Lower leg skin (tissue), 4 donors: ENCODE results near the gene COMP. TPM values are rescaled to one million over a fixed set of nuclear protein-coding genes. Genes with fewer than 3 reads are reported as not detected.

Source experiments
- DNase-seq, 2 donors: peaks; one replicate each; pipeline ENCODE4 v3.0.0-alpha.2; 2019; ENCODE audit warnings: low spot score in 2 of 2
- H3K4me3 ChIP-seq: fragments of 200-600 bp; sonication (generic); 2 replicates; pipeline ENCODE4 v1.5.1; 2017; ENCODE audit warnings: mild to moderate bottlenecking, low read depth; ENCODE audit not compliant: poor library complexity, severe bottlenecking
- CTCF ChIP-seq, 3 donors: fragments of 450-650 bp; IDR thresholded peaks; one replicate each; pipeline ENCODE4 v1.5.1; 2016; ENCODE audit warnings: antibody characterized with exemption in 3 of 3, mild to moderate bottlenecking in 3 of 3, moderate library complexity in 2 of 3
- POLR2A ChIP-seq, 2 donors: fragments of 450-650 bp; IDR thresholded peaks; one replicate each; pipeline ENCODE4 v1.6.1; 2016 to 2017; ENCODE audit warnings: antibody characterized with exemption in 2 of 2, mild to moderate bottlenecking in 1 of 2, moderate library complexity in 1 of 2
- WGBS, 2 donors: methylation state at CpG; one replicate each; pipeline ENCODE4 v1.1.5; 2018; 5-methylcytosine and 5-hydroxymethylcytosine counted together
- intact Hi-C: fragments of 100-400 bp; cut with DNase I; formaldehyde crosslinking; loops from one replicate; pipeline ENCODE4 v1.15.0; 2023; ENCODE audit warnings: low total_unique reads
- total RNA-seq, 4 donors: library from RNA; depleted of rRNA; stranded (reverse); fragments of >200 nt; gene quantifications; one replicate each; pipeline ENCODE4 v1.1.0, GENCODE V29; 2016

COMP gene
- total RNA-seq, 4 donors from 2014 or later: 12.6 to 18.3 (median 14.9) TPM

GRCh38 chr19:18754501-18754900 is 36.6 kb downstream of the COMP start:
- H3K4me3 ChIP-seq: no peak overlapping the region
- 80 to 85% methylated on average over 4 of the region's 4 CpGs for whole genome bisulfite sequencing, 2 donors
- DNase-seq: no peak
- TF ChIP-seq POLR2A (IDR thresholded peaks at IDR 0.05): no peak
- TF ChIP-seq CTCF (IDR thresholded peaks at IDR 0.05): no peak
- intact Hi-C loops: no loop called here

GRCh38 chr19:18751571-18751970 is 39.5 kb downstream of the COMP start:
- intact Hi-C loops: no loop called here
- no peak for TF ChIP-seq CTCF (IDR thresholded peaks at IDR 0.05)
- TF ChIP-seq POLR2A (IDR thresholded peaks at IDR 0.05): no peak
- 91 to 97% methylated on average over 10 of the region's 10 CpGs for WGBS, 2 donors
- DNase-seq: no peak
- no peak overlapping the region for H3K4me3 ChIP-seq

GRCh38 chr19:18750295-18750970 is 40.7 kb downstream of the COMP start:
- WGBS, 2 donors: 66 to 73% methylated on average over 18 to 19 of the region's 19 CpGs
- intact Hi-C loops: no loop called here
- DNase-seq: no peak
- no peak overlapping the region for H3K4me3 ChIP-seq
- no peak for TF ChIP-seq CTCF (IDR thresholded peaks at IDR 0.05)

GRCh38 chr19:18749362-18750231 is 41.5 kb downstream of the COMP start:
- WGBS, 2 donors: 92 to 94% methylated on average over 23 of the region's 23 CpGs
- no peak for DNase-seq
- TF ChIP-seq CTCF (IDR thresholded peaks at IDR 0.05): no peak
- no peak for TF ChIP-seq POLR2A (IDR thresholded peaks at IDR 0.05)
- no peak overlapping the region for H3K4me3 ChIP-seq
- intact Hi-C loops: no loop called here

- H3K4me3 ChIP-seq: no peak overlapping the region
- TF ChIP-seq POLR2A (IDR thresholded peaks at IDR 0.05): no peak
- TF ChIP-seq CTCF (IDR thresholded peaks at IDR 0.05): no peak
- 86 to 87% methylated on average over 25 to 28 of the region's 29 CpGs for WGBS, 2 donors
- intact Hi-C loops: no loop called here
- DNase-seq: no peak
Observed at GRCh38 chr19:18746401-18747325, 44.4 kb downstream of the COMP start.
